ENCODE measurements around the gene CNTF. TPM values are rescaled to one million over a fixed set of nuclear protein-coding genes. Genes with fewer than 3 reads are reported as not detected.

The CNTF gene, protein sequence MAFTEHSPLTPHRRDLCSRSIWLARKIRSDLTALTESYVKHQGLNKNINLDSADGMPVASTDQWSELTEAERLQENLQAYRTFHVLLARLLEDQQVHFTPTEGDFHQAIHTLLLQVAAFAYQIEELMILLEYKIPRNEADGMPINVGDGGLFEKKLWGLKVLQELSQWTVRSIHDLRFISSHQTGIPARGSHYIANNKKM
- 1.4 and 3.3 TPM in 2 replicates for total RNA-seq

DNA sequence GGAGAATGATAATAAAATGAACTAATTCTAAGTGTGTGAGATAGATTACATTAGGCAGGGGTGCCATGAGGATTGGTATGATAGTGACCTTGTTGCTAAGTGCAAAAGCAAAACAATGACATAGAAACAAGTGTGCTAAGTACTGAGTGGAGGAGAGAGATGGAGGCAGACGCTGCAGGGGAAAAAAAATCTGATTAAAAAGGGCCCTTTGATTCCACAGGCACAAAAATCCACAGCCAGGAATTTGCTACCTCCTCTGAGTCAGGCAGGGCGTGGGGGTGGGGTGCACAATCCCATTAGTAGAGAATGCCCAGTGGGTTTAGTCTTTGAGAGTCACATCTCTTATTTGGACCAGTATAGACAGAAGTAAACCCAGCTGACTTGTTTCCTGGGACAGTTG is at the start of gene CNTF:
Gene CNTF (plus strand): TSS at position 322 of the 400 bp plus-strand sequence. CDS start 88 bp downstream, outside the sequence.

GRCh38 chr11:58575377-58576020 is 47.0 kb upstream of the CNTF start, which contains the start of gene LPXN:
Gene LPXN (minus strand): TSS chr11:58575856. CDS start chr11:58575772, 84 bp downstream.

DNA sequence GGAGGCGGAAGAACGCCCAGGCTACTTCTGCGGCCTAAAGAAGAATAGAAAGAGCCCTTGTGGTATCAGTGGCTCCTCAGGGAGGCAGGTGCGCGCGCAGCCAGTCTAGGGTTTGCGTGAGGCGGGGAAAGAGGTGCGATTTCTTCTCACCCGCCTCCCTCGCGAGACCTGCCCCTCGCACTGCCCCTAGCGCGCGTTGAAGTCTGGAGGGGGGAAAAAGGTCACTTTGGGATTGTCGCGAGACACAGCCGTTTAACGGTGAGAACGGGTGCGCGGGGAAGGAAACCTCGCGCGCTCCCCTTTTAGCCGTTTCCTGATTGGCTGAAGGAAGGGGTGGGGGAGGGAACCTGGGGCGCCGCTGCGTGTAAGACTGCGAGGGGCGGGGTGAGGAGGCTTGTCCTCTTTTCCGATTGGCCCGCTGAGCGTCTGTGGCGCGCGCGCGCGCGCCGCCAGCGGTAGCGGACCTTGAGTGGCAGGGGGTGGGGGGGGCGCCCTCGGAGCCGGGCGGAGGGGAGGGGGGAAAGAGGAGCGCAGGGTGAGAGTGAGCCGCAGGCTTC is 43.8 kb upstream of the CNTF start, which contains the start of gene ZFP91:
Gene ZFP91 (plus strand): TSS at position 429 of the 557 bp plus-strand sequence. CDS start 219 bp downstream, outside the sequence.

Other genes with a start within 250 kb of the CNTF start
- not detected in 2 replicates for gene OR5B3, start 215.8 kb upstream of the CNTF start, total RNA-seq
- not detected in 2 replicates for gene OR5B2, start 194.5 kb upstream of the CNTF start, total RNA-seq
- 0.11 TPM in 1 of 2 replicates, not detected in the other for gene OR5B12, start 180.4 kb upstream of the CNTF start, total RNA-seq
- not detected in 2 replicates for gene OR5B21, start 114.6 kb upstream of the CNTF start, total RNA-seq
- 11.2 and 34.6 TPM in 2 replicates for gene LPXN, start 46.8 kb upstream of the CNTF start, total RNA-seq
- 43.9 and 71.6 TPM in 2 replicates for gene ZFP91, start 43.6 kb upstream of the CNTF start, total RNA-seq
- not detected in 2 replicates for gene GLYAT, start 109.3 kb downstream of the CNTF start, total RNA-seq
- 0.62 and 1.4 TPM in 2 replicates for gene GLYATL2, start 222.0 kb downstream of the CNTF start, total RNA-seq